Smooth muscle cell of the brain vasculature (primary cell): Measurements from ENCODE around the gene FGF1.

Source experiments
- DNase-seq: peaks from one replicate; pipeline ENCODE4 v3.0.0-alpha.2; 2012; ENCODE audit warnings: low read depth, low spot score

FGF1 gene

DNA sequence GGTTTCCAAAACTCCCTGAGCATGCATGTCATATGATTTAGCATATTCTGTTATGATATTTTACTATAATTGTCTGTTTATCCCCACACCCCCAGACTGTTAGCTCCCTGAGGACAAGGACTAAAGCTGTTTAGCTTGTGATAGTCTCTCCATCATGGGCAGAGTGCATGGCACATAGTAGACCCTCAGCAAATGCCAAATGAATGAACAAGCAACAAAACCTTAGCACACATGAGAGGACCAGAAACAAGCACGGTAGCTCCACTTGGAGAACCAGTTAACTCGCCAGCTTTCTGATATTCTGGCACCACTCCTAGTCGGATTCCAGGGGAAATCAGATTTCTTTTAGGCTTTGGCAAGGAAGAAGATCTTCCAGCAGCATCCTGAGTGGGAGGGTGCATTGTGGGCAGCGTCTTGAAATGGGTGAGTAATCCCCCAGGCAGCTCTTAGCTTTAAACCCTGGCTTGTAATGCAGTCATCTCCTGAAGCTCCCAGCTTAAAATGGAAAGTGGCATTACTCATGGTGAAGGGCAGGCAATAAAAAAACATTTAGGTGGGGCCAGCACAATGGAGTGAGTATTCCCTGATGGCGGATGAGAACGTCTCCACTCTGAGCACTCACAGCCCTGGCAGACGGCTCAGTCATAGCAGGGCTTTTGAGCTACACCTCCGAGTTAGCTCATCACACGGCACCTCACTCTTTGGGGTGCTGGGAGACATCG lies 41.1 kb downstream of the FGF1 start:
- peak; percentile 70 for DNase-seq

DNA sequence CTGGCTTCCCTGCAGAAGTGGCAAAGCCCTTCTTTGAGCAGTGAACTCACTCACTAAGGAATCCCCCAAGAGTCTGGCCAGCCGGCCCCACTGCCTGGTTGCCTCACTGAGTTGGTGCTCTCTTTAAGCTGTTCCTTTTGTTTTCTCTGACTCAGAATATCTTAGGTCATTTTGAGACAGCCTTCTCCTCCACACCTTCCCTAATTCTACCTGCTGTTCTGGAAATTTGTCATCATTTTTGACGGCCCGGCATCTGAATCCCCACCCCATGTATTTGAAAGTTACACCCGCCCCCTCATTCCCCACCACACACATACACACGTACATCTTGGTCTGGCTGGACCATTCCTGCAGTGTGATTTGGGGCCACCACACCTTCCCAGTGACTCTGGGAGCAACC lies 41.8 kb downstream of the FGF1 start:
- DNase-seq = no peak

DNA sequence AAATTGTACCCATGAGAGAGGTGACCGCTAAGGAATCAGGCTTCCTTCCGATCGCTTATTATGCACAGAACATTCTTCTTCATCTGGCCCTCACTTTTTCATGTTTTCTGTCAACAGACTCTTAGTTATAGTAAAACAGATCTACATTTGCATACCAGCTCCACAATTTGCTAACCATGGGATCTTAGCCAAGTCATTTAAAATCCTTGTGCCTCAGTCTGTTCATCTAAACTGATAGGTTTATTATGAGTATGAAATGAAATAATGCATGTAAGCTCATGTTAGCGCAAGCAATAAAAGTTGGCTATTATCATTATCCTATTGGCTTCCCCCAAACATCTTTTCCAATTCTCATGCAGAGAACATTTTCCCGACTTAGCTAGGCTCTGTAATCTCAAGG lies 42.3 kb downstream of the FGF1 start:
- no peak for DNase-seq

DNA sequence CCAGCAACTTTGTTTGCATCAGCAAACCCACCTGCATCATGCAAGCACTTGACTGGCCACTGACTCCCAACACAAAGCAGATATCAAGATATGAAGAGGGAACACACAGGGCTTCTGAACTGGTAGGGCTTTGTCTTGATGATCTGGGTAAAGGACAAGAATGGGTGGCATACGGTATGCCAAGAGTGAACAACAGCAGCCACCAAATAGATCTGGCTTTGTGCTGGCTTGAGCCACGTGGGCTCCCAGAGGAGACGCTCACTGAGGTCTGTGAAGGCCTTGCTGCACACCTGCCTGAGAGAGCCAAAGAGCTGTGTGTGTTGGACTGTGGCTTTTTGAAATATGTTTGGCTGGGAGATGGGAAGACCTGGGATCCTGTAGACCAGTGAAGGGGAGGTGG lies 43.5 kb downstream of the FGF1 start:
- no peak for DNase-seq

DNA sequence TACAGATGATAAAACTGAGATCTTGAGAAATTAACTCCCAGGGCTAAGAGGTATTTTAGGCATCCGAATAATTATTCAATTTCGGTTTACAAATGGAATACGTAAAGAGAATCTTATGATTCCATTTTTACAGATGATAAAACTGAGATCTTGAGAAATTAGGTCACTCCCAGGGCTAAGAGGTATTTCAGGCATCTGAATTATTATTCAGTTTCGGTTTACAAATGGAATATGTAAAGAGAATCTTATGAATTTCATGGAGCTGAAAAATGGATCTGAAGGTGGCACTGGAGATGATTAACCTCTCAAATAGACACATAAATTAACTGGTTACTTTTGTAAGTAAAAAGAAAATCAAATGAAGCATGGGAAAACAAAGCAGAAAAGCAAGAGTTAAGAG lies 44.2 kb downstream of the FGF1 start:
- DNase-seq = no peak

DNA sequence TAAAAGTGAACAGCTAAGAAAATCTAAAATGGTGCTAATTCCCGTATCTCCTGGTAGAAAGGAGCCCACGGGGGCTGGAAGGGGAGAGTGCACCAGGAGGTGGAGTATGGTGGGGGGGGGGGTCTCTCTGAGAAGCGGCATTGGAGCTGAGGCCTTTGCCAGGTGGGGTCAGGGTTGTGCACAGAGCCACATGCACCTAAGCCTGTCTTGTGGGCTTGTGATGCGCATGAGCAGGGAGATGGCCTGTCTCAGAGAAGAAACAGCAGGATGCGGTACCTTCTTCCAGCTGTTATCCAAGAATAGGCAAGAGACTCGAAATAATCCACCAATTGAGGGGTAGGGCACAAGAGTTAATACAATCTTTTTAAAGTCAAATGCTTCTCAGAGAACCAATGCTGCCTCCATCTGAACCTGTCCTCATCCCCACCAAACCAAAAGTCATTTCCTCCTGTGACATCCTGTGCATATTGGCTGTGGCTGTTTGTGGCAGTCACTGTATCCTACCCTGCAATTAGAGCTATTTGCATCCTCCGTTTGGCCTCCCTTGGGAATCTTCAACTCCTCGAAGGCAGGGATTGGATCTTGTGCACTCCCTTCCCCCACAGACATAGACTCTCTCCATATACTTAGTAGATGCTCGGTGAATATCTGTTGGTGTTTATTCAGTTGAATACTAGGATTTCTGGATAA lies 45.4 kb downstream of the FGF1 start:
- no peak for DNase-seq

DNA sequence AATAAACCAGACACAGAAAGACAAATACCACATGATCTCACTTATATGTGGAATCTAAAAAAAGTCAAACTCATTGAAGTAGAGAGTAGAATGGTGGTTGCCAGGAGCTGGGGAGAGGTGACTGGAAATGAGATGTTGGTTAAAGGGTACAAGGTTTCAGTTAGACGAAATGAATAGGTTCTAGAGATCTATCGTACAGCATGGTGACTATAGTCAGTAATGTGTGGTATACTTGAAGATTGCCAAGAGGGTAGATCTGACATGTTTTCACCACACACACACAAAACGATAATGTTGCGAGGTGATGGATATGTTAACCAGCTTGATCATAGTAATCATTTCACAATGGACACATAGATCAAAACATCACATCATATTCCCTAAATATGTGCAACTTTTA lies 46.4 kb downstream of the FGF1 start:
- no peak for DNase-seq

DNA sequence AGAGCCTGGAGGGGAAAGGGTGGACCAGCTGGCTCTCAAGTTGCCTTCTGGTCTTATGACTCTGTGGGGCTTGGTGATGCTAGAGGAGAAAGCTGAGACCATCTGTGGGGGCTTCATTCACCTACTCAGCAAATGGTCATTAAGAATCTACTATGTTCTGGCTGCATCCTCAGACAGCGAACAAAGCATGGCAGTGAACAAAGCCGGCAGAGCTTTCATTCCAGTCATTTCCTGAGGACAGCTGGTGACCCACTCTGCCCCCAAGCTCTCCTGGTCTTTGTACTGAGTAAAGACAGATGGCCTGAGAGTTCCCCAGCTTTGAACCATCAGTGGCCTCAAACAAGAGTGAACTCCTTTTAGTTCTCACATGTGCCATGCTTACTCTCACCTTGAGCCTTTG lies 48.0 kb downstream of the FGF1 start:
- no peak for DNase-seq

DNA sequence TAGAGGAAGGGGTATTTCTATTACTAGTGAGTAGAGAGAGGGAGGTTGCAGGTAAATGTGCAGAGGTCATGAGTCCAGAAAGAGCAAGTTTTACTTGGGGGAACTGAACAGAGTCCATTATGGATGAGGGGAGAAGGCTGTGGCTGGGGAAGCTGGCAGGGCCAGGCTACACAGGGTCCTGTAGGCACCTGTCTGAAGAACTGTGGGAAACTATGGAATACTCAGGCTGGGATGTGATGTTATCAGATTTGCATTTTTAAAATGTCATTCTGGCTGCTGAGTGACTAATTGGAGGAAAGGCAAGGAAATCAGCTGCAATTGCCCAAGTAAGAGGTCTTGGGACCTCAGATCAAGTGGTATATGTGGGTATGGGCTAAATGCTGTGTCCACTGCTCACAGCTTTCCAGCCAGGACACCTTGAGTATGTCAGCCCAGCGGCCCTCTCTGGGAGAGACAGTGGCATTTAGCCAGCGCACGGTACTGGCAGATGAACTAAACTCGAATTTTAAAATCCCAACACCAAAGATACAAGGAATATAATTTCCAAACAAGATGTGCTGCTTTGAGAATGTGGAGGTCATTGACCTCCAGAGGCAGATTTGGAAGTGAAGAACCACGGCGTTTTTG lies 49.1 kb downstream of the FGF1 start:
- DNase-seq = no peak

DNA sequence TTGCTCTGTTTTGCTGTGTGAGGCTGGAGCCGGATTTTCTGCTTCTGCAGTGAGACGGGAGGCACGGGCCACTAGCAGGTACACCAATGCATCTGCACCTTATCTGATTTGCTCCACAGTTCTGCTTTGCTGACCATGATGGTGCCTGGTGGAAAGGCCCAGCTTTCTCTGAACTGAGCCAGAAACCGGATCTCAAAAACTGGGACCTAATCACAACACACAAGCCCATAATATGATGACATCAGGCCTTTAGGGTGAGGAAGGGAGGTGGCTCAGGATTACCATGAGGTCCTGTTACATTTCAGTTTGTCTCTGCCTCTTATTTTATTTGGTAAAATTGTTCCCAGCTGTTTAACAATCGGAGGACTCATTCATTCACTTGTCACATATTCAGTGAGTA lies 49.8 kb downstream of the FGF1 start:
- DNase-seq = no peak

DNA sequence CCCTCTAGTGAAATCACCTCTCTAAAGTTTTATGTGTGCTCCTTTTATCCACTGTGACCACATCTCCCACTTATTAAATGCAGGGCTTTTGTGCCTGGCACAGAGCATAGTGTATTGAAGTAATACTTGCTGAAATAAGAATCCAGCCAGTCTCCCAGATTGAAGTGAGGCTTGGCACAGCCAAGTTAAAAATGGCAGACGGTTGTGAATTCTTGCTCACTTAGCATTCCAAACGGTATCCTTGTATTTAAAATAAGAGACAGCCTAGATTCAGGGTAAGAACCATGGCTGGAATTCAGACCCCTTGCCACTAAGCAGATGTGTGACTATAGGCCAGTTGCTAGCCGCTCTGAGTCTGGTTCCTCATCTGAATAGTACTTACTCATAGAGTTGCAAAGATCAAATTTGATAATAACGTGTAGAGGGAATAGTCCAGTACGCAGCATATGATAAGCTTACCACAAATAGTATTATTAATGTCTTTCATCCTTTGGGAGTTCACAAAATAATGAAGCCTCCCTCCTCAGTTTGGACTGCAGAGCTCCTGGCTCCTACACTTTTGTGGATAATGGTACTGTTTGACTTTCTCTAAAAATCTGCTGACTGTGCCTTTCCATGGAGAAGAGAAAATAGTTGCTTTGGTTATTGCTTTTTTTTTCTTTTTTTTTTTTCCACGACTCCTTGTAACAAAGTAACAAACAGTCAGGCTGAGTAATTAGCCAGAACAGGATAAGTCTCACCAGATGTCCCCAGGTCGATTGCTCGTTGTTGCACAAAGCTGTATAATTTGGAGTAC lies 51.5 kb downstream of the FGF1 start:
- DNase-seq = no peak

DNA sequence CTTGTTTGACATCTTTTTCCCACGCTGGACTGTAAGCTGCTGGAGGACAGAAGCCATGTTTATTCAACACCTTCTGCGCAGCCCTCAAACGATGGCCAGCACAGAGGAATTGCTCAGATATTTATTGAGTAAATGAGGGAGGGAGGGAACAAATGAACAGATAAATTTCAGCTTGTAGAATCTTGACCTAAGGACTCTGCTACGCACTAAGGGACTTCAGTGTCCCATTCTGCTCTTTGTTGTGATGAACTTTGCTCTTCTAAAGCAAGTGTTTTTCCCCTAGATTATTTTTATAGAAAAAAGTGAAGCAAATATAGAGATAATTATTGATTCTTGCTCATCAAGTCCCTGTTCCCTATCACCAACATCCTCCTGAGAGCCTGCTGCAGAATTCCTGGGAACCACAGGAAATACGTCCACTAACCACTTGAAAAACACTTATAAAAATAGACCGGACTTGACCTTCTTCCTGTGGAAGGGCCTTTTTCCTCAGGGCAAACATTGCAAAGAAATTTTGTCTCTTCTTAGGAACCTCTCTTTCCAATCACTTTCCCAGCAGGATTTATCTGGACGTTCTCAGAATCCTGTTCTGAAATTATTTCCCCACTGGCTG lies 54.9 kb downstream of the FGF1 start:
- no peak for DNase-seq

DNA sequence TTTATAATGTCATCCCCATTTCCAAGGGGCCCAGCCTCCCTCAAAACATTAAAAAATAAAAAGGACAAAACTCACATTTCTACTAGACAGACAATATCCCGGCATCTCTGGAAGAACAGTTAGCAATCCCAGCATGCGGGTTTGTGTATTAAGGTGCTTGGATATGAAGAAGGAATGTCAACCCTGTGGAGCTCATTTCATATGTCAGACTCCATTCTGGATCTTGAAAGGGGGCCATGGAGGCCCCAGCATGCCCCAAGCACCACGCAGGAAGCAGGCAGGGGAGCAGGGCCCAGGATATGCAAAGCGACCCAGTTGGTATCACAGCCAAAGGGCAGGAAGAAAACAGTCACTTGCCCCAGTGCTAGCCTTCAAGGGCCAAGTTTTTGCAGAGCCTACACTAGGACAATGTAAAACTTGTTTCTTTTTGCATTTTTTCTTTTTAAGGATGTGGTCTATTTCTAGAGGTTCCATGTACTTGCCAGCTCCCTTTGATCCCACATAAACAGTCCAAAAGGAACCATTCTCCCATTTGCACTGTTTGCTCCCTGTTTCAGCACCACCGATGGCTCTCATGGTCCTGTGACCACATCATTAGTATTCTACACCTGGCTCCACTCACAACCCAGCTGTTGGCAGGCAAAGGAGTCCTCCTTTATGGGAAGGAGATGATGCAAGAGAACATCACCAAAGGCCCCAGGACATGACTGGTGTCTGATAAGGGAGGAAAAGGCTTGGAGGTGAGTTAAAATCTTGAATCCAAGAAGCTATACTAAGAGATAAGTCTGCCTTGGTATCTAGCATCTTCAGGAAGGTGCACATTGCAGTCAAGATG lies 58.3 kb downstream of the FGF1 start:
- no peak for DNase-seq

DNA sequence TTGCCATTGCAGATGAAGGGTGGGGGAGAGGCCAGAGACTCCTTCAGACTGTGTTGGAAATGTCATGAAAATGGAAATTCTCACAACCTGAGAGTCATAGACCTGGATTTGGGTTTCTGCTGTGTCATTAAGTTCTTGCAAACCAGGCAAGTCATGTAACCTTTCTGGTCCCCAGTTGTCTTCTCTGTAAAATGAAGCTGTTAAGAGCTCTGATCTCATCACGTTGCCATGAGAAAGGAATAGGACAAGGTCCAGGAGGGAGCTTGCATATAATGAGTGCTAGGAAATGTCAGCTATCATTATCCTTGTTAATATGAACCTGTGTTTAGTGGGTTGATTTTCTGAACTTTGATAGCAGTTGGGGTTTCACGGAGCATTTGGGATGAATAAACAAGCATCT lies 59.1 kb downstream of the FGF1 start:
- no peak for DNase-seq

DNA sequence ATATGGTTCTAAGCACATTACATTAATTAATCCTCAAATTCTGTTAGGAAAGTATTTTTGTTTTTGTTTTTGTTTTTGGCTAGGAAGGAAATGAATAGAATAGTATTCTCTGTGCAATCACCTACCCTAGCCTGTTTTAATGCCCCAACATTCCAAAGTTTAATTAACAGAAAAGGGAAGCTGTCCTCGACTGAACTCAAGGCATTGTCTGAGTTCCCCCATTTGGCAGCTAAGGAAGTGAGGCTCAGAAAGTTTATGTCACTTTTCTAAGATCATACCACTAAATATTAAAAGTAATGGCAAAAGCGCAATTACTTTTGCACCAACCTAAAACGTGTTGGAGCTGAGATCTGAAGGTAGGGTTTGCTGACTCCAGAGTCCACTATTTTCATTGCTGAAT lies 59.8 kb downstream of the FGF1 start:
- no peak for DNase-seq

DNA sequence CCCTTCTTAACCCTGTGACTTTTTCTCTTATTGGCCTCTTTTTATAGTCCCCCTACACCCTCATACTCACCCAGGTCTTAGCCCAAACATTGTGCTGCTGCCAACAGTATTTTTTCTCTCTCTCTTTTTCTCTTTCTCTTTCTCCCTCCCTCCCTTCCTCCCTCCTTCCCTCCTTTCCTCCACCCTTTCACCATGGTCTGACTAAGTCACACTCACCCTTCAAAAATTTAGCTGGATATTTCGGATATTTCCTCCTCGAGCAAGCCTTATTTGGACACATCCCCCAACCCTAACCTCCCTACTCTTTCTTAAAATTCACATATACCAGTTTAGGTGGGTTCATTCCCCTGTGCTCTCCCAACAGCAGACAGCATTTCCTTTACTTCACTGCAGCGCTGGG lies 64.7 kb downstream of the FGF1 start:
- DNase-seq = no peak

DNA sequence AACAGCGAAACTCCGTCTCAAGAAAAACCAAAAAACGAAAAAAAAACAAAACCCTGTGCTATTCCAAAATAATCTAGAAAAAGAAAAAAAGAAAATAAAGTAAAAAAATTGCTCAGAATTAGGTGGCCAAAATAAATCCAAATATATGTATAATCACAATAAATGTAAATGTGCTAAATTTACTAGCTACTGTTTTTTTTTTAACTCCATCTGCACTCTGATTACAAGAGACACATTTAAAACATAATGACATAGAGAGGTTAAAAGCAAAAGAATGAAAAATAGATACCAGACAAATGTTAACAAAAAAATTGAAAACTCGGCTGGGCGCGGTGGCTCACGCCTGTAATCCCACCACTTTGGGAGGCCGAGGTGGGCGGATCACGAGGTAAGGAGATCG lies 66.1 kb downstream of the FGF1 start:
- no peak for DNase-seq

DNA sequence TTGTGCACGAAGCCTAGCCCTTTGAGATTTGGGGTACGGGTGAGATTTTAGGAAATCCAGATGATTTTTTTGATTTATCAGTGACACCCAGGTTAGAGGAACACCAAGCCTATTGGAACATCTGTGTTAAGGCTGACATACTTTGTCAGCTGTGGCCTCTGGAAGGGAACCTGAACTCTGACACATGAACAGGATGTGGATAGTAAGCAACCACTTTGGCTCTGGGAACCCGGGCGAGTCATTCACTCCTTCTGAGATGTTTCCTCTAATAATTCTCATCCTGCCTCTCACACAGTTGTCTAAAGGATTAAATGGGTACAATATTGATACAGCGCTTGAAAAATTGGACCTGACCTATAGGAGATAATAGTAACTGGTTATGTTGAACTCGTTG lies 67.8 kb downstream of the FGF1 start:
- DNase-seq = no peak

DNA sequence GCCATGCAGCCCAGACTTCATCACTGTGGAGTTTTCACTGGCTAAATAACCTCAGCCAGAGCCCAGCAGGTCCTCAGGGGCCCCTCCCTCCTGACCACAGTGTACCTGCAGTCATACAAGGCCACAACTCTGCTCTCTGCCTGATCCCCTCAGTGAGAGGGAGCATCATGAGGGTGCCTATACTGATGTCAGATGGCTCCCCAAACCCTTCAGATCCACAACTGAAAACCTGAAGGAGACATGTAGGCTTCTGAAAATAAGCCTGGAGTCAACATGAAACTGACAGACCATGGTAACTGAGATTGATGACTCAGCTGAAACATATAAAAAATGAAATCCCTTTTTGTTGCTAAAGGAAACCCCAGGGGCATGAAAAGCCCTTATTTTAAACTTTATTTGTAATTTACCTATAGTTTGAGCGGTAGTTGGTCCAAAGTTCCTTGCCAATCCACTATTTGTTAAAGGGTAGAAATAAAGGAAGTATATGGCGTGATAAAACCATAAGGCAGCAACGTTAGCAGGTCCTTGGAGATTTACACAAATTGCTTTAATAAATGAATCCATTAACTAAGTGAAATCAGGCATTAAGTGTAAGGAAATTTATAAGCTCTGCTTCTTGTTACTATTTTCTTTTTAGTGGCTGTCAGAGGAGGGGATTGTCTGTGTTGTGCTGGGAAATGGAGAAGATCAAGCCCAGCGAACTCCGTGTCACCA lies 68.3 kb downstream of the FGF1 start:
- no peak for DNase-seq

DNA sequence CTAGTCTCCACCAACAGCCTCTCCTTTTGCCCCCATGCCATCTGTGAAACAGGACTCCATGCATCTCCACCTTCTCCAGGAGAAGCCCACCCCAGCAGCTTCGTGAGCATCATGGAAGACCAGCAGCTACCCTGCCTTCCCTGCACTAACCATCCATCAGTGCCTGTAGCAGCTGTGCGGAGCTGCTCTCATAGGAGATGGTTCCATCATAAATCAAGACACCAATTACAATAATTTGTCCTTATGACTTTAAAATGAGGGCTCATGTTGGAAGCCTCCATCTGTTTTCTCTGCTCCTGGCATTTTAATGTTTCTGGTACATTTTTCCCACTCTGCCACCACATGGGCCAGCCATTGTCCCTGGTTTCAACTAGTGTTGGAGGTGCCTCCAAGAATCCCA lies 69.9 kb downstream of the FGF1 start:
- DNase-seq = no peak
